Gastrocnemius medialis (tissue), 4 donors: ENCODE results near the gene FRRS1L.

Experiments
- CTCF ChIP-seq, 5 experiments: fragments of 450-650 bp in 3 of 5; fragments of 200-600 bp in 2 of 5; sonication (generic) in 2 of 5; IDR thresholded peaks in 4 of 5; conservative IDR thresholded peaks in 1 of 5; 1 replicate in 4 of 5; 2 replicates in 1 of 5; pipeline ENCODE4 v1.5.1; 2016 to 2019; ENCODE audit warnings: antibody characterized with exemption in 5 of 5, mild to moderate bottlenecking in 3 of 5, moderate library complexity in 3 of 5
- POLR2A ChIP-seq, 2 donors: fragments of 450-650 bp; IDR thresholded peaks; one replicate each; pipeline ENCODE4 v1.6.1; 2017; ENCODE audit warnings: antibody characterized with exemption in 2 of 2, mild to moderate bottlenecking in 2 of 2, moderate library complexity in 2 of 2

DNA sequence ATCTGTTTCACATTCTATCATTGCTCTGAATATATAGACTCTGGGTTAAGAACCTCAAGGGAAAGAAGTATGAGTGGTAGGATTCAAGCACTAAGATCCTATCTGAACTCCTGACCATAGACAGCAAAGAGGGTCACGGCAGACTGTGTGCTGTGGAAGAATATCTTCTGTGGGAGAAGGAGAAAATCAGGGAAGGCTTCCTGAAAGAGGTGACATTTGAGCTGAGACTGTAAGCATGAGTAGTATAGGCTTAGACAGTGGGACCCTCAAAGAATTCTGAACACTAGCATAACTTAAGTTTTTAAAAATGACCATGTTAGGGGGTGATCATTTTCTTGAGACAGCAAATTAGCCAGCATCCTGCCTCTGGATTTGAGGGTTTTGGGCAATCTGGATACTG, 3.9 kb downstream of the FRRS1L start:
- TF ChIP-seq POLR2A (IDR thresholded peaks at IDR 0.05) (no peak), CTCF (IDR thresholded peaks at IDR 0.05 in 4 of 5, conservative IDR thresholded peaks at IDR 0.05 in 1 of 5) (no peak)
